Mesothelial cell of epicardium (in vitro differentiated cells): ENCODE results near the gene SELENOH. TPM values are rescaled to one million over a fixed set of nuclear protein-coding genes. Genes with fewer than 3 reads are reported as not detected.

Experiments
- DNase-seq, 2 experiments: peaks; one replicate each; pipeline ENCODE4 v3.0.0; 2021; ENCODE audit warnings: low spot score in 2 of 2; ENCODE audit not compliant: unreplicated experiment in 2 of 2
- H3K27ac Mint-ChIP-seq: 2 replicates; pipeline ENCODE4 v1.8.0; 2021; ENCODE audit warnings: mixed read lengths
- H3K27me3 Mint-ChIP-seq: 2 replicates; pipeline ENCODE4 v1.8.0; 2021; ENCODE audit warnings: low read depth, mixed read lengths
- H3K36me3 Mint-ChIP-seq: 2 replicates; pipeline ENCODE4 v1.8.0; 2021; ENCODE audit warnings: mixed read lengths
- H3K4me1 Mint-ChIP-seq: 2 replicates; pipeline ENCODE4 v1.8.0; 2021; ENCODE audit warnings: mixed read lengths
- H3K4me3 Mint-ChIP-seq: 2 replicates; pipeline ENCODE4 v1.8.0; 2021; ENCODE audit warnings: mild to moderate bottlenecking, moderate library complexity, mixed read lengths
- H3K9me3 Mint-ChIP-seq: 2 replicates; pipeline ENCODE4 v1.8.0; 2021; ENCODE audit warnings: mixed read lengths
- CTCF ChIP-seq: fragments of 200-600 bp; sonication (generic); IDR thresholded peaks from one replicate; pipeline ENCODE4 v1.5.0; 2021; ENCODE audit warnings: antibody characterized with exemption; ENCODE audit not compliant: unreplicated experiment
- total RNA-seq: library from RNA; stranded (reverse); gene quantifications from 3 replicates; pipeline ENCODE4 v1.2.1, GENCODE V29; 2021

The SELENOH gene
- total RNA-seq, 1 donor from 2014 or later: 152 TPM

- Mint-ChIP-seq H3K27me3 (no peaks in the 10 kb centered on the region), H3K9me3 (no peaks in the 10 kb centered on the region), H3K4me3 (peak overlapping the region; percentile 90), H3K36me3 (peaks cover 13% of the 10 kb centered on the region), H3K27ac (peak overlapping the region; percentile 100), H3K4me1 (peaks cover 34% of the 10 kb centered on the region)
- TF ChIP-seq CTCF: peak; percentile 19
- DNase-seq: no peak
These were observed 22.3 kb downstream of the SELENOH start for GRCh38 chr11:57763568-57763967.

GRCh38 chr11:57764021-57764420, 22.7 kb downstream of the SELENOH start:
- H3K9me3 Mint-ChIP-seq: no peaks in the 10 kb centered on the region
- peaks cover 34% of the 10 kb centered on the region for H3K4me1 Mint-ChIP-seq
- peaks cover 13% of the 10 kb centered on the region for H3K36me3 Mint-ChIP-seq
- peak overlapping the region; percentile 90 for H3K4me3 Mint-ChIP-seq
- no peak for DNase-seq
- H3K27me3 Mint-ChIP-seq: no peaks in the 10 kb centered on the region
- H3K27ac Mint-ChIP-seq: peak overlapping the region; percentile 100
- no peak for TF ChIP-seq CTCF

GRCh38 chr11:57764566-57764965, 23.3 kb downstream of the SELENOH start:
- H3K9me3 Mint-ChIP-seq: peaks cover 1% of the 10 kb centered on the region
- peaks cover 36% of the 10 kb centered on the region for H3K4me1 Mint-ChIP-seq
- H3K4me3 Mint-ChIP-seq: peak overlapping the region; percentile 90
- H3K27me3 Mint-ChIP-seq: no peaks in the 10 kb centered on the region
- DNase-seq: no peak
- peak overlapping the region; percentile 100 for H3K27ac Mint-ChIP-seq
- no peak for TF ChIP-seq CTCF
- H3K36me3 Mint-ChIP-seq: peaks cover 16% of the 10 kb centered on the region

- no peaks in the 10 kb centered on the region for H3K27me3 Mint-ChIP-seq
- H3K4me3 Mint-ChIP-seq: peak overlapping the region; percentile 90
- peak overlapping the region; percentile 100 for H3K27ac Mint-ChIP-seq
- TF ChIP-seq CTCF: no peak
- H3K4me1 Mint-ChIP-seq: peaks cover 40% of the 10 kb centered on the region
- H3K36me3 Mint-ChIP-seq: peaks cover 19% of the 10 kb centered on the region
- no peak for DNase-seq
- H3K9me3 Mint-ChIP-seq: peaks cover 4% of the 10 kb centered on the region
These were observed 23.7 kb downstream of the SELENOH start for GRCh38 chr11:57764972-57765371.

- H3K27ac Mint-ChIP-seq: peak overlapping the region; percentile 43
- H3K4me3 Mint-ChIP-seq: no peak overlapping the region
- H3K4me1 Mint-ChIP-seq: peaks cover 46% of the 10 kb centered on the region
- H3K27me3 Mint-ChIP-seq: no peaks in the 10 kb centered on the region
- TF ChIP-seq CTCF: no peak
- DNase-seq: no peak
- H3K36me3 Mint-ChIP-seq: peaks cover 22% of the 10 kb centered on the region
- H3K9me3 Mint-ChIP-seq: peaks cover 8% of the 10 kb centered on the region
These were observed 29.5 kb downstream of the SELENOH start for GRCh38 chr11:57770793-57771192.

- Mint-ChIP-seq H3K27me3 (no peaks in the 10 kb centered on the region), H3K9me3 (peaks cover 8% of the 10 kb centered on the region), H3K36me3 (peaks cover 22% of the 10 kb centered on the region), H3K27ac (peak overlapping the region; percentile 63), H3K4me1 (peaks cover 48% of the 10 kb centered on the region), H3K4me3 (no peak overlapping the region)
- no peak for TF ChIP-seq CTCF
- no peak for DNase-seq
These were observed 30.1 kb downstream of the SELENOH start for GRCh38 chr11:57771365-57771764.
